GM12865 (cell line): ENCODE measurements around the gene LARGE1.

ENCODE experiments used
- DNase-seq: peaks from one replicate; pipeline ENCODE4 v3.0.0; 2010; ENCODE audit warnings: low read depth
- H3K4me3 ChIP-seq: 2 replicates; pipeline ENCODE4 v1.5.1; 2011; ENCODE audit warnings: mild to moderate bottlenecking, low read depth, low read length, control low read depth
- CTCF ChIP-seq: IDR thresholded peaks from 2 replicates; pipeline ENCODE4 v1.5.1; 2011; ENCODE audit warnings: low read length, control low read depth, low read depth, inconsistent platforms; ENCODE audit not compliant: insufficient read depth; ENCODE audit errors: missing control alignments

Gene LARGE1

GRCh38 chr22:33896575-33897447 is 23.5 kb downstream of the LARGE1 start:
- H3K4me3 ChIP-seq, result peak overlapping the region; percentile 46
- TF ChIP-seq CTCF, result no peak
- peak; percentile 83 for DNase-seq

- DNase-seq, result peak; percentile 82
- peak overlapping the region; percentile 46 for H3K4me3 ChIP-seq
- no peak for TF ChIP-seq CTCF
These were observed 24.1 kb downstream of the LARGE1 start for GRCh38 chr22:33896154-33896553.

GRCh38 chr22:33895444-33895843 is 24.8 kb downstream of the LARGE1 start:
- TF ChIP-seq CTCF, result no peak
- H3K4me3 ChIP-seq, result no peak overlapping the region

GRCh38 chr22:33894515-33894914 is 25.8 kb downstream of the LARGE1 start:
- DNase-seq, result no peak
- H3K4me3 ChIP-seq, result no peak overlapping the region

More at GRCh38 chr22:33895444-33895843, 24.8 kb downstream of the LARGE1 start:
- DNase-seq, result peak; percentile 49

GRCh38 chr22:33894036-33894435 is 26.2 kb downstream of the LARGE1 start:
- DNase-seq, result no peak
- no peak overlapping the region for H3K4me3 ChIP-seq
- TF ChIP-seq CTCF, result no peak

More at GRCh38 chr22:33894515-33894914, 25.8 kb downstream of the LARGE1 start:
- no peak for TF ChIP-seq CTCF

- TF ChIP-seq CTCF, result no peak
- no peak overlapping the region for H3K4me3 ChIP-seq
- DNase-seq, result no peak
These were observed 26.8 kb downstream of the LARGE1 start for GRCh38 chr22:33893512-33893911.
